Hematopoietic multipotent progenitor cell treated with erythropoietin and hydrocortisone succinate and interleukin-3 and kit ligand, for 8 days (in vitro differentiated cells): Measurements from ENCODE around the gene PDIA2.
"Not testable (repeated sequence)": the region's sequence is repeated elsewhere in the genome, so short reads cannot be mapped to it uniquely, and the experiment has no call there.

Source experiments
- DNase-seq: peaks from one replicate; pipeline ENCODE4 v3.0.0-alpha.2; 2015

The PDIA2 gene

DNA sequence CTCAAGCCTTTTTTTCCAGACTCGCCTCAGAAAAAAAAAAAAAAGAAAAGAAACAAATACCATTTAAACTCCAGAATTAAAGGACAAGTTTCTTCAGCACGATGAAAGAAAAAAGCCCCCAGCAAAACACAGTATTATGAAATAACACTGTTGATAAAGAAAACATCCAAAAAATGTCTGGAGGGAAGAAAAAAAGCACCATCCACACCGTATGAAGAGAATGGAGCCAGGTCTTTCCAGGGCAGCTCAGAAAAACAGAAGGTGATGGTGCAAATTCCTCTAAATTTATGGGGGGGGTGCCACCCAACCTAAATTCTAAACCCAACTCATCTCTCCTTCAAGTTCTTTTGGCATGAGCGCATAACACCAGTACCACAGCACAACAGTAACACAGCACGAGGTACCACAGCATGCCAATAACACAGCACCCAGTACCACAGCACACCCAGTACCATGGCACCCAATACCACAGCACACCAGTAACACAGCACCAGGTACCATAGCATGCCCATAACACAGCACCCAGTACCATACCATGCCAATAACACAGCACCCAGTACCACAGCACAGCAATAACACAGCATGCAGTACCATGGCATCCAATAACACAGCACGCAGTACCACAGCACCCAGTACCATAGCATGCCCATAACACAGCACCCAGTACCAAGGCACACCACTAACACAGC, 50.6 kb downstream of the PDIA2 start:
- no peak for DNase-seq

- DNase-seq: not testable (repeated sequence)
Measured at GRCh38 chr16:334164-334832, 51.3 kb downstream of the PDIA2 start.

- DNase-seq: not testable (repeated sequence)
Measured at GRCh38 chr16:334861-335632, 52.1 kb downstream of the PDIA2 start.

DNA sequence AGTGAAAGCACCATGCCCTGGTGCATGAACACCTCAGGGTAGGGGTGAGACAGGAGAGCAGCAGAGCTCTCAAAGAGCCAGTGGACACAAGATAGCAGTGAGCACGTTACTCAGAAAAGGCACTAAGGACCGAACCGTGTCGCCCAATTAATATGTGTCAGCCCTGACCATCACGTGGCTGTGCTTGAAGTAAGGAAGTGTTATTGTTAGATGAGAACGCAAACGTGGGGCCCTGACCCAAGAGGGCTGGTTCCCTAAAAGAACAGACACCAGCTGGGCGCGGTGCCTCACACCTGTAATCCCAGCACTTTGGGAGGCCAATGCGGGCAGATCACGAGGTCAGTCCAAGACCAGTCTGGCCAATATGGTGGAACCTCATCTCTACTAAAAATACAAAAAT, 53.3 kb downstream of the PDIA2 start:
- DNase-seq: no peak
